ENCODE measurements around the gene WFDC5.
"Not testable (repeated sequence)": the region's sequence is repeated elsewhere in the genome, so short reads cannot be mapped to it uniquely, and the experiment has no call there.

WFDC5 gene

GRCh38 chr20:45072066-45072465, 42.9 kb downstream of the WFDC5 start:
- H3K9me3 ChIP-seq (ENCODE audit: control insufficient read depth in 2 of 2, low read length in 2 of 2): no peaks in the 10 kb centered on the region
- no peaks in the 10 kb centered on the region for H3K27me3 ChIP-seq (ENCODE audit: control insufficient read depth in 1 of 2, insufficient read depth in 2 of 2, low read length in 2 of 2)
- H3K36me3 ChIP-seq (ENCODE audit: control insufficient read depth in 2 of 2, insufficient read depth in 2 of 2, low read length in 2 of 2): peaks cover 20 to 23% of the 10 kb centered on the region in 2 donors
- no peak overlapping the region for H3K9ac ChIP-seq (ENCODE audit: low read length in 2 of 2)
- H3K4me1 ChIP-seq (ENCODE audit: control insufficient read depth, insufficient read depth, low read length): no peaks in the 10 kb centered on the region
- no peak overlapping the region for H3K4me3 ChIP-seq (ENCODE audit: low read length in 2 of 2)
- no peak overlapping the region for H3K27ac ChIP-seq (ENCODE audit: low read length)

- Histone ChIP-seq H3K27me3 (ENCODE audit: control insufficient read depth in 1 of 2, insufficient read depth in 2 of 2, low read length in 2 of 2) (no peaks in the 10 kb centered on the region), H3K9ac (ENCODE audit: low read length in 2 of 2) (no peak overlapping the region), H3K9me3 (ENCODE audit: control insufficient read depth in 2 of 2, low read length in 2 of 2) (no peaks in the 10 kb centered on the region), H3K36me3 (ENCODE audit: control insufficient read depth in 2 of 2, insufficient read depth in 2 of 2, low read length in 2 of 2) (peaks cover 15 to 17% of the 10 kb centered on the region in 2 donors), H3K4me3 (ENCODE audit: low read length in 2 of 2) (no peak overlapping the region), H3K4me1 (ENCODE audit: control insufficient read depth, insufficient read depth, low read length) (no peaks in the 10 kb centered on the region), H3K27ac (ENCODE audit: low read length) (no peak overlapping the region)
These were observed 43.9 kb downstream of the WFDC5 start for GRCh38 chr20:45070932-45071632.

- Histone ChIP-seq H3K4me1 (ENCODE audit: control insufficient read depth, insufficient read depth, low read length) (no peaks in the 10 kb centered on the region), H3K9ac (ENCODE audit: low read length in 2 of 2) (no peak overlapping the region), H3K27me3 (ENCODE audit: control insufficient read depth in 1 of 2, insufficient read depth in 2 of 2, low read length in 2 of 2) (no peaks in the 10 kb centered on the region), H3K9me3 (ENCODE audit: control insufficient read depth in 2 of 2, low read length in 2 of 2) (no peaks in the 10 kb centered on the region), H3K36me3 (ENCODE audit: control insufficient read depth in 2 of 2, insufficient read depth in 2 of 2, low read length in 2 of 2) (peaks cover 3 to 6% of the 10 kb centered on the region in 2 donors), H3K4me3 (ENCODE audit: low read length in 2 of 2) (no peak overlapping the region), H3K27ac (ENCODE audit: low read length) (no peak overlapping the region)
These were observed 45.7 kb downstream of the WFDC5 start for GRCh38 chr20:45069261-45069660.

- Histone ChIP-seq H3K4me1 (ENCODE audit: control insufficient read depth, insufficient read depth, low read length) (no peaks in the 10 kb centered on the region), H3K9me3 (ENCODE audit: control insufficient read depth in 2 of 2, low read length in 2 of 2) (no peaks in the 10 kb centered on the region), H3K4me3 (ENCODE audit: low read length in 2 of 2) (no peak overlapping the region), H3K27ac (ENCODE audit: low read length) (no peak overlapping the region), H3K36me3 (ENCODE audit: control insufficient read depth in 2 of 2, insufficient read depth in 2 of 2, low read length in 2 of 2) (peaks cover 0 to 6% of the 10 kb centered on the region in 2 donors), H3K9ac (ENCODE audit: low read length in 2 of 2) (no peak overlapping the region), H3K27me3 (ENCODE audit: control insufficient read depth in 1 of 2, insufficient read depth in 2 of 2, low read length in 2 of 2) (no peaks in the 10 kb centered on the region)
These were observed 47.4 kb downstream of the WFDC5 start for GRCh38 chr20:45067558-45067957.

DNA sequence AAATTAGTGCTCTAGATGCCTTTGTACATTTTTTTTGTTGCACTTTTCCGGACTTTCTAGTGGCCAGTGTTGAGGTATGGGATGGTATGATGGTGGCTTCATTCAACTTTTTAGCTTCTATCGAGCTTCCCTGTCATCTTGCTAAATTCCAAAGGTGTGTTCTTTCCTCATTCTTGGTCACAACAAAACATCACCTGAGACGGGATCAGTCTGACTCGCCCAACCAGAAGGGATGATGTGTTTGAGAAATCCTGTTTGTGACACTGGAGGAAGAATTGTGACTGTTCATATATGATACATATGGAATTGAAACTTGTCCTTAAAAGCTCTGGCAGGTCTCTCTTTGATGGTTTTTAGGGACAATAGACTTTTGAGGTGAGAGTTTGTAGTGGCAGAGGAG, 47.9 kb downstream of the WFDC5 start:
- H3K27me3 ChIP-seq (ENCODE audit: control insufficient read depth in 1 of 2, insufficient read depth in 2 of 2, low read length in 2 of 2): no peaks in the 10 kb centered on the region
- no peaks in the 10 kb centered on the region for H3K9me3 ChIP-seq (ENCODE audit: control insufficient read depth in 2 of 2, low read length in 2 of 2)
- no peaks in the 10 kb centered on the region for H3K4me1 ChIP-seq (ENCODE audit: control insufficient read depth, insufficient read depth, low read length)
- H3K9ac ChIP-seq (ENCODE audit: low read length in 2 of 2): no peak overlapping the region
- H3K36me3 ChIP-seq (ENCODE audit: control insufficient read depth in 2 of 2, insufficient read depth in 2 of 2, low read length in 2 of 2): peaks cover 0 to 6% of the 10 kb centered on the region in 2 donors
- no peak overlapping the region for H3K4me3 ChIP-seq (ENCODE audit: low read length in 2 of 2)
- no peak overlapping the region for H3K27ac ChIP-seq (ENCODE audit: low read length)

- Histone ChIP-seq H3K36me3 (ENCODE audit: control insufficient read depth in 2 of 2, insufficient read depth in 2 of 2, low read length in 2 of 2) (peaks cover 0 to 6% of the 10 kb centered on the region in 2 donors), H3K9me3 (ENCODE audit: control insufficient read depth in 2 of 2, low read length in 2 of 2) (no peaks in the 10 kb centered on the region), H3K27me3 (ENCODE audit: control insufficient read depth in 1 of 2, insufficient read depth in 2 of 2, low read length in 2 of 2) (no peaks in the 10 kb centered on the region)
These were observed 48.6 kb downstream of the WFDC5 start for GRCh38 chr20:45066372-45066771.

DNA sequence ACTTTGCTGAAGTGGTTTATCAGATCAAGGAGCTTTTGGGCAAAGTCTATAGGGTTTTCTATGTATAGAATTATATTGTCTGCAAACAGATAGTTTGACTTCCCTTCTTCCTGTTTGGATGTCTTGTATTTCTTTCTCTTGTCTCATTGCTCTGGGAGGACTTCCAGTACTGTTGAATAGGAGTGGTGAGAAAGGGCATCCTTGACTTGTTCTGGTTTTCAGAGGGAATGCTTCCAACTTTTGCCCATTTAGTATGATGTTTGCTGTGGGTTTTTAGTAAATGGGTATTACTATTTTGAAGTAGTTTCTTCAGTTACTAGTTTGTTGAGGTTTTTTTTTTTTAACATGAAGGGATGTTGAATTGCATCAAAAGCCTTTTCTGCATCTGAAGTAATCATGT, 50.2 kb downstream of the WFDC5 start:
- no peaks in the 10 kb centered on the region for H3K27me3 ChIP-seq (ENCODE audit: control insufficient read depth in 1 of 2, insufficient read depth in 2 of 2, low read length in 2 of 2)
- H3K27ac ChIP-seq (ENCODE audit: low read length): no peak overlapping the region
- H3K9ac ChIP-seq (ENCODE audit: low read length in 2 of 2): no peak overlapping the region
- H3K4me1 ChIP-seq (ENCODE audit: control insufficient read depth, insufficient read depth, low read length): no peaks in the 10 kb centered on the region
- no peaks in the 10 kb centered on the region for H3K9me3 ChIP-seq (ENCODE audit: control insufficient read depth in 2 of 2, low read length in 2 of 2)
- H3K4me3 ChIP-seq (ENCODE audit: low read length in 2 of 2): no peak overlapping the region
- peaks cover 0 to 6% of the 10 kb centered on the region in 2 donors for H3K36me3 ChIP-seq (ENCODE audit: control insufficient read depth in 2 of 2, insufficient read depth in 2 of 2, low read length in 2 of 2)

More at GRCh38 chr20:45066372-45066771, 48.6 kb downstream of the WFDC5 start:
- Histone ChIP-seq H3K9ac (ENCODE audit: low read length in 2 of 2) (no peak overlapping the region), H3K4me3 (ENCODE audit: low read length in 2 of 2) (no peak overlapping the region), H3K4me1 (ENCODE audit: control insufficient read depth, insufficient read depth, low read length) (no peaks in the 10 kb centered on the region), H3K27ac (ENCODE audit: low read length) (no peak overlapping the region)

DNA sequence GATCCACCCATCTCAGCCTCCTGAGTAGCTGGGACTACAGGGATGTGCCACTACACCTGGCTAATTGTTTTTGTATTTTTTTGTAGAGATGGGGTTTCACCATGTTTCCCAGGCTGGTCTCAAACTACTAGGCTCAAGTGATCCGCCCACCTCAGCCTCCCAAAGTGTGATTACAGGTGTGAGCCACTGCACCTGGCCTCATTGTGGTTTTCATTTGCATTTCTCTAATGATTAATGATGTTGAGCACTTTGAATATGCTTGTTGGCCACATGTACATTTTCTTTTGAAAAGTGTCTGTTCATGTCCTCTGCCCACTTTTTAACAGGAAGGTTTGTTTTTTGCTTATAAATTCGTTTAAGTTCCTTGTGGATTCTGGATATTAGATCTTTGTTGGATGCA, 51.9 kb downstream of the WFDC5 start:
- H3K9ac ChIP-seq (ENCODE audit: low read length in 2 of 2); H3K27ac ChIP-seq (ENCODE audit: low read length); H3K4me3 ChIP-seq (ENCODE audit: low read length in 2 of 2); H3K27me3 ChIP-seq (ENCODE audit: control insufficient read depth in 1 of 2, insufficient read depth in 2 of 2, low read length in 2 of 2); H3K36me3 ChIP-seq (ENCODE audit: control insufficient read depth in 2 of 2, insufficient read depth in 2 of 2, low read length in 2 of 2); H3K9me3 ChIP-seq (ENCODE audit: control insufficient read depth in 2 of 2, low read length in 2 of 2); H3K4me1 ChIP-seq (ENCODE audit: control insufficient read depth, insufficient read depth, low read length): not testable (repeated sequence)

DNA sequence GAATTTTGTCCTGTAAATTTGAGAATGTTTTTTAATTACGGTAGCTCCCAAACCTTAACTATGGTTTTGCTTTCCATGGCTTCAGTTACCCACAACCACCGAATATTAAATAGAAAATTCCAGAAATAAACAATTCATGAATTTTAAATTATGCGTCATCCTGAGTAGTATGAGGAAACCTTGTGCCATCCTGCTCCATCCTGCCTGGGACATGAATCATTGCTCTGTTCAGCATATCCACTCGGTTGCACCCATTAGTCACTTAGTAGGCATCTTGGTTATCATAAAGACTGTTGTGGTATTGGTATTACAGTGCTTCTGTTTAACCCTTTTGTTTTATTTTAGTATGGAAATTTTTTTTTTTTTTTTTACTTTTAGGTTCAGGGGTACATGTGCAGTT, 53.7 kb downstream of the WFDC5 start:
- H3K27ac ChIP-seq (ENCODE audit: low read length): no peak overlapping the region
- H3K9me3 ChIP-seq (ENCODE audit: control insufficient read depth in 2 of 2, low read length in 2 of 2): no peaks in the 10 kb centered on the region
- no peak overlapping the region for H3K4me3 ChIP-seq (ENCODE audit: low read length in 2 of 2)
- no peaks in the 10 kb centered on the region for H3K4me1 ChIP-seq (ENCODE audit: control insufficient read depth, insufficient read depth, low read length)
- H3K36me3 ChIP-seq (ENCODE audit: control insufficient read depth in 2 of 2, insufficient read depth in 2 of 2, low read length in 2 of 2): peaks cover 4 to 5% of the 10 kb centered on the region in 2 donors
- H3K27me3 ChIP-seq (ENCODE audit: control insufficient read depth in 1 of 2, insufficient read depth in 2 of 2, low read length in 2 of 2): no peaks in the 10 kb centered on the region
- no peak overlapping the region for H3K9ac ChIP-seq (ENCODE audit: low read length in 2 of 2)

DNA sequence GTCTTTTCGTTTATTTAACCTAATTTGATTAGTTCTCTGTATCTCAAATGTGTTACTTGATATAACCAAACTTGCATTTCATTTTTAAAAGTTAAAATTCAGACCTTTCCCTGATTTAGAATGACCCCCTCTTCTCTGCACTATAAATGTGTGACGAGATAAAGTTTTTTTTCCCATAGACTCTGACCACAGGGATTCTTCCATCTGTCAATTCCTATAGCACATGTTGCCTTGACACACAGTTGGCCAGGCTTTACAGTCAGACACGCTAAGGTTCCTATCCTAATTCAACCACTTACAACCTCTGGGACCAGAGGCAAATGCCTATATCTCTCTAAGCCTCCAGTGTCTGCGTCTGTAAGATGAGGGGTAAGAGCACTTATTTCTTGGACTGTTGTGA, 54.7 kb downstream of the WFDC5 start:
- Histone ChIP-seq H3K9ac (ENCODE audit: low read length in 2 of 2) (no peak overlapping the region), H3K36me3 (ENCODE audit: control insufficient read depth in 2 of 2, insufficient read depth in 2 of 2, low read length in 2 of 2) (peaks cover 4 to 5% of the 10 kb centered on the region in 2 donors), H3K4me3 (ENCODE audit: low read length in 2 of 2) (no peak overlapping the region), H3K9me3 (ENCODE audit: control insufficient read depth in 2 of 2, low read length in 2 of 2) (no peaks in the 10 kb centered on the region), H3K27me3 (ENCODE audit: control insufficient read depth in 1 of 2, insufficient read depth in 2 of 2, low read length in 2 of 2) (no peaks in the 10 kb centered on the region), H3K27ac (ENCODE audit: low read length) (no peak overlapping the region), H3K4me1 (ENCODE audit: control insufficient read depth, insufficient read depth, low read length) (no peaks in the 10 kb centered on the region)
